MM.1S (cell line): ENCODE data around the gene CREBBP.

Source experiments
- CTCF ChIP-seq: fragments of 300-600 bp; sonication (generic); IDR thresholded peaks from 2 replicates; pipeline ENCODE4 v1.5.1; 2016; ENCODE audit warnings: antibody characterized with exemption, low read length, mixed read lengths
- EZH2 ChIP-seq: fragments of 300-600 bp; sonication (generic); optimal IDR thresholded peaks from 2 replicates; pipeline ENCODE3; 2017; ENCODE audit warnings: low read depth, mild to moderate bottlenecking, antibody characterized with exemption, low read length, mixed read lengths
- EZH2phosphoT487 ChIP-seq: fragments of 300-600 bp; sonication (generic); IDR thresholded peaks from 2 replicates; pipeline ENCODE4 v1.6.1; 2018; ENCODE audit warnings: antibody characterized with exemption, low read length

DNA sequence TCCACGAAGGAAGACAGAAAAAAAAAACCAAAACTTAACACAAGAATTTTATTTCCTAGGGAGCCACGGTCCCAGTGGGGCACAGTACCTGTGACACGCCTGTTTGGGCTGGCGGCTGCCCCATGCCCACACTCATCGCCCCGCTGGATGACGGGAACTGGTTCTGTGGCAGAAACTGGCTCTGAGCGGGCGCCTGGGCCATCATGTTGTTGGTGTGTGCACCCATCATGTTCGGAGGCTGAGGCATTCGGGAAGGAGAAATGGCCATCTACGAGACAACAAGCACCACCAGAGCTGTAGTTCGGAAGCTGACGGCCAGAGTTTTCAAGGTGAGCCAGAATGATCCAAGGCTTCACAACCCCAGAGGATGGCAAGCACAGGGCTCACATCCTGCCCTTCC lies 106.8 kb downstream of the CREBBP start:
- TF ChIP-seq CTCF (no peak), EZH2 (no peak), EZH2phosphoT487 (no peak)
